Stimulated activated CD8-positive, alpha-beta memory T cell treated with anti-CD3 and anti-CD28 coated beads, Interleukin-7, amount 100 ng/mL, for 24 hours (primary cell): ENCODE data around the gene RBBP6.
"Not testable (repeated sequence)": the region's sequence is repeated elsewhere in the genome, so short reads cannot be mapped to it uniquely, and the experiment has no call there.

Experiments
- DNase-seq: peaks from one replicate; pipeline ENCODE4 v3.0.0-alpha.2; 2020; ENCODE audit warnings: low read depth

The RBBP6 gene

DNA sequence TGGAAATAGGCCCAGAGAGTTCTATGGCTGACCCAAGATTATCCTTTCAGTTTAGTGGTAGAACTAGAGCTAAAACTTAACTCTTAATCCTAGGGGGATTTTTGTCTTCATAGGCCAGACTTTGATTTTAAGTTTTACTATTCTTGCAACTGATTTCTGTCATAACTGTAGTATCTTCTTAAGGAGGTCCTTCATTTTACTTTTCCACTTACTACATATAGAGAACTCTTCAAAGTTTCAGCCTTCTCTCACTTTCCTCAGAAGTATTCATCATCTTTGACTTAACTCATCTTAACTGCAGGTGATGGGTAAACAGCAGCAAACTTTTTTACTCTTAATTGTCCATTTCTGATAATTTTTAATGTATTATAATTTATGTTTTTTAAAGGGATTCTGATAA, 23.4 kb downstream of the RBBP6 start:
- no peak for DNase-seq

GRCh38 chr16:24568392-24568791, 29.0 kb downstream of the RBBP6 start:
- no peak for DNase-seq

- DNase-seq = no peak
Measured at GRCh38 chr16:24571096-24571495, 31.7 kb downstream of the RBBP6 start.

DNA sequence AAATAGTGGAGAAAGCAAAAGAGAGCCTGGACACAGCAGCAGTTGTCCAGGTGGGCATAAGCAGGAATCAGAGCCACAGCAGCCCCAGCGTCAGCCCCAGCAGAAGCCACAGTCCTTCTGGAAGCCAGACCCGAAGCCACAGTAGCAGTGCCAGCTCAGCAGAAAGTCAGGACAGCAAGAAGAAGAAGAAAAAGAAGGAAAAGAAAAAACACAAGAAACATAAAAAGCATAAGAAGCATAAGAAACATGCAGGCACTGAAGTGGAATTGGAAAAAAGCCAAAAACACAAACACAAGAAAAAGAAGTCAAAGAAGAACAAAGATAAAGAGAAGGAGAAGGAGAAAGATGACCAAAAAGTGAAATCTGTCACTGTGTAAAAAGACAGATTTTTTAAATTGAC, 32.7 kb downstream of the RBBP6 start:
- DNase-seq = no peak

GRCh38 chr16:24573141-24573540, 33.8 kb downstream of the RBBP6 start:
- no peak for DNase-seq

GRCh38 chr16:24574515-24575485, 35.4 kb downstream of the RBBP6 start:
- DNase-seq = not testable (repeated sequence)

GRCh38 chr16:24575791-24576190, 36.4 kb downstream of the RBBP6 start:
- DNase-seq = not testable (repeated sequence)

- no peak for DNase-seq
Measured at GRCh38 chr16:24577167-24577566, 37.8 kb downstream of the RBBP6 start.

DNA sequence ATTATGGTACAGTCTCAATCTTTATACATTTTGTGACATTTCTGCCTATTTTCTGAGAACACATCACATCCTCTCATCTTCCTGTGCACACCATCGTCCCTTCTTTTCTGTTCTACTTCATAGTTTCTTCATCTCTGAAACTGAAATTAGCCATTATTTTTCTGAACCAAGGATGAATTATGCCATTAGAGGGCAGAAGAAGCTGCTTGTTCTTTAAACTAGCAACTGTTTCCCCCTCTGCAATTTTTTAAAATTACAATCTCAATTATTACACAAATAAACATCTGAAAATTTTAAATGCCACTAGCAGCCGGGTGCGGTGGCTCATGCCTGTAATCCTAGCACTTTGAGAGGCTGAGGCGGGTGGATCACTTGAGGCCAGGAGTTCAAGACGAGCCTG, 41.3 kb downstream of the RBBP6 start:
- no peak for DNase-seq

DNA sequence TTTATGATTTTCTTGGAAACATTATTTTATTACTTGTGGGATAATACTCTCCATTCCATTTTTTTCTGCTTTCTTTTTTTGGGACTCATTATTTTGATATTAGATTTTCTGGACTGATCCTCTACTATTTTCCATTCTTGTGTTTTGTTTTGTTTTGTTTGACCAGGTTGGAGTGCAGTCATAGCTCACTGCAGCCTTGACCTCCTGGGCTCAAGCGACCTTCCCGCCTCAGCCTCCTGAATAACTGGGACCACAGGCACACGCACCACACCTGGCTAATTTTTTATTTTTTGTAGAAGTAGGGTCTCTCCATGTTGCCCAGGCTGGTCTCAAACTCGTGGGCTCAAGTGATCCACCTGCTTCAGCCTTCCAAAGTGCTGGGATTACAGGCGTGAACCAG, 44.1 kb downstream of the RBBP6 start:
- no peak for DNase-seq

DNA sequence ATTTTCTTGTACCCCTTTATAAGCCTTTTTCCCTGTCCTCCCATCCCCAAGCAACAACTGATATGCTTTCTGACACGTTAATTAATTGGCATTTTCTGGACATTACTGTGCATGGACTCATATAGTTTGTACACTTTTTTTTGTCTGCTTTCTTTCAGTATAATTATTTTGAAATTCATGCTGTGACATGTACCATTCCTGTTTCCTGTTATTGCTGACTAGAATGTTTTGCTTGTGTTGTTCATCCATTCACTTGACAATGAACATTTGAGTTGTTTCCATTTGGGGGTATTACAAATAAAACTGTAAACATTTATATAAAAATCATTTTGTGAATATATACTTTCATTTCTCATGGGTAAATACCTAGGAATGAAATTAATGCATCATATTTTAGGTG, 50.6 kb downstream of the RBBP6 start:
- no peak for DNase-seq

- no peak for DNase-seq
Measured at GRCh38 chr16:24598777-24599437, 59.5 kb downstream of the RBBP6 start.

DNA sequence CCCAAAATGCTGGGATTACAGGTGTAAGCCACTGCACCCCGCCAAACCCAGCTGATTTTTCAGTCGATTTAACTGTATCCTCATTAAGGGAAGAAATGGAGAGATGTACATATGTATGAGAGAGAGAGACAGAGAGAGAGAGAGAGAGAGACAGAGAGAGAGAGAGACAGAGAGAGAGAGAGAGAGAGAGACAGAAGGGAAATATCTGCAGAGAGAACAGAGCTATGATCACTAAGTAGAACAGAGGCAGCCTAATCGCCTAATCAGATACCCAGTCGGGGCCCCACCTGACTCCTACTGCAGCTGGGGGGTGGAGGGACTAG, 70.0 kb downstream of the RBBP6 start:
- DNase-seq = no peak

DNA sequence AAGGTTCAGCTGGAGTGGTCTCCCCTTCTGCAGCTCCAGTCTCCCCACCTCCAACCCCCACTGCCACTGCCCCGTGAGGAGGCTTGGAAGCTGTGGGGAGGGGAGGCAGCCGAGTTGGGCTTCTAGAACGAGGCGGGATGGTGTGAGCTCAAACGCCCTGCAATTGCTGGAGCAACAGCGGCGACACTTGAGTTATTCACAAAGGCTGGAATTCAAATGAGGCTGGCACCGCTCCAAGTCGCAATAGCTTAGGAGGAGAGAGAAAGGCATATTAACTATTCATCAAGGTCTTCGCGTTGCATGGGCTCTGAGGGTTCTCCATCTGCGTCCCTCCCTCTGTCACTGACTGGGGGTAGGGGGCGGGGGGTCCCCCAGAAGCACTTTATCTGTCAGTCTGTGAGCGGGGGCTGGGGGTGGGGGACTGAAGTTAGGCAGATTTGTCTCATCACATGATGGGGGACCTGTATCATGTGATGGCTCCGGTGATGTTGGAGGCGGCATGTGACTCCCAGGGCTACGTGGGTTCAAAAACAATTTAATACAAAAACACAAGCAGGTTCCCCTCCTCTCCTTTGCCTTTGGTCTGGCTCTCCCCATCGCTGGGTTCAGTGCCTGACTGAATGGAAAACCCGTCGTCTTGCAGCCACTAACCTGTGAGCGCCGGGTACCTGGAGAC, 70.5 kb downstream of the RBBP6 start:
- DNase-seq = no peak

- no peak for DNase-seq
Measured at GRCh38 chr16:24610416-24610755, 71.0 kb downstream of the RBBP6 start.

DNA sequence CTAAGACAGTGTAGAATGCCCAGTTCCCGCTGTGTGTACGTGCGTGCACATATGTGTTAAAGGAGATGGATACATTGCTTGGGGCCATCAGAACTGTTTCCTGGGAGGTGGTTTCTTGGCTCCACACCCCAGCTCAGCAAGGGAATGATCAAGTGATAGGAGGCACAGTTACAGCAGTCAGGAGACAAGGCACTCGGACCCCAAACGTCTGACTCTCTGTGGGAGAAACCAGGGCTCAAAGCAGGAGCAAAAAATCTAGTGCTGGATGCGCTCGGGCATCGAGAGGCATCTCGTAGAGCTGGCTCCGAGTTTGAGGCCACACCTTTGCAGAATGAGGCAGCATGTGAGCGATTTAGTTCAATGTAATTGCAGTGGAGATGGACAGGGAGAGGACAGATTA, 71.9 kb downstream of the RBBP6 start:
- no peak for DNase-seq

DNA sequence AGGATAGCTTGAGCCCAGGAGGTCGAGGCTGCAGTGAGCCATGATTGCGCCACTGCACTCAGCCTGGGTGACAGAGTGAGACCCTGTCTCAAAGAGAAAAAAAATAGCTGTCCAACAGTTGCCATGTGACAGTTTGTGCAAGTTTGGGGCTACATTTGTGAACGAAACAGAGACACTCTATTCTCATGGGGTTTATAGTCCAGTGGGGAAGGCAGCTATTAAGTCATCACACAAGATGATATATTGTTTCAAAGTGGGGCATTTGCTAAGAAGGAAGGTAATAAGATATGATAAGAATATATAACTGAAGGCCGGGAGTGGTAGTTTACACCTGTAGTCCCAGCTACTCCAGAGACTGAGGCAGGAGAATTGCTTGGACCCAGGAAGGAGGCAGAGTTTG, 73.3 kb downstream of the RBBP6 start:
- DNase-seq = no peak

- DNase-seq = not testable (repeated sequence)
Measured at GRCh38 chr16:24613267-24613666, 73.9 kb downstream of the RBBP6 start.

- no peak for DNase-seq
Measured at GRCh38 chr16:24617502-24617901, 78.1 kb downstream of the RBBP6 start.
